Placental pericyte (primary cell): ENCODE results near the gene MCAM. TPM values are rescaled to one million over a fixed set of nuclear protein-coding genes. Genes with fewer than 3 reads are reported as not detected.

Experiments used
- small RNA-seq: library from RNA; depleted of rRNA; stranded (forward); fragments of <200 nt; gene quantifications from one replicate; pipeline ENCODE3, GENCODE V24; 2012; ENCODE audit warnings: low replicate concordance
- total RNA-seq: library from RNA; depleted of rRNA; stranded (reverse); fragments of >200 nt; gene quantifications from 2 replicates; pipeline ENCODE4 v1.2.3, GENCODE V29; 2012

The MCAM gene, protein sequence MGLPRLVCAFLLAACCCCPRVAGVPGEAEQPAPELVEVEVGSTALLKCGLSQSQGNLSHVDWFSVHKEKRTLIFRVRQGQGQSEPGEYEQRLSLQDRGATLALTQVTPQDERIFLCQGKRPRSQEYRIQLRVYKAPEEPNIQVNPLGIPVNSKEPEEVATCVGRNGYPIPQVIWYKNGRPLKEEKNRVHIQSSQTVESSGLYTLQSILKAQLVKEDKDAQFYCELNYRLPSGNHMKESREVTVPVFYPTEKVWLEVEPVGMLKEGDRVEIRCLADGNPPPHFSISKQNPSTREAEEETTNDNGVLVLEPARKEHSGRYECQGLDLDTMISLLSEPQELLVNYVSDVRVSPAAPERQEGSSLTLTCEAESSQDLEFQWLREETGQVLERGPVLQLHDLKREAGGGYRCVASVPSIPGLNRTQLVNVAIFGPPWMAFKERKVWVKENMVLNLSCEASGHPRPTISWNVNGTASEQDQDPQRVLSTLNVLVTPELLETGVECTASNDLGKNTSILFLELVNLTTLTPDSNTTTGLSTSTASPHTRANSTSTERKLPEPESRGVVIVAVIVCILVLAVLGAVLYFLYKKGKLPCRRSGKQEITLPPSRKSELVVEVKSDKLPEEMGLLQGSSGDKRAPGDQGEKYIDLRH
- 127 and 168 TPM in 2 replicates for total RNA-seq

DNA sequence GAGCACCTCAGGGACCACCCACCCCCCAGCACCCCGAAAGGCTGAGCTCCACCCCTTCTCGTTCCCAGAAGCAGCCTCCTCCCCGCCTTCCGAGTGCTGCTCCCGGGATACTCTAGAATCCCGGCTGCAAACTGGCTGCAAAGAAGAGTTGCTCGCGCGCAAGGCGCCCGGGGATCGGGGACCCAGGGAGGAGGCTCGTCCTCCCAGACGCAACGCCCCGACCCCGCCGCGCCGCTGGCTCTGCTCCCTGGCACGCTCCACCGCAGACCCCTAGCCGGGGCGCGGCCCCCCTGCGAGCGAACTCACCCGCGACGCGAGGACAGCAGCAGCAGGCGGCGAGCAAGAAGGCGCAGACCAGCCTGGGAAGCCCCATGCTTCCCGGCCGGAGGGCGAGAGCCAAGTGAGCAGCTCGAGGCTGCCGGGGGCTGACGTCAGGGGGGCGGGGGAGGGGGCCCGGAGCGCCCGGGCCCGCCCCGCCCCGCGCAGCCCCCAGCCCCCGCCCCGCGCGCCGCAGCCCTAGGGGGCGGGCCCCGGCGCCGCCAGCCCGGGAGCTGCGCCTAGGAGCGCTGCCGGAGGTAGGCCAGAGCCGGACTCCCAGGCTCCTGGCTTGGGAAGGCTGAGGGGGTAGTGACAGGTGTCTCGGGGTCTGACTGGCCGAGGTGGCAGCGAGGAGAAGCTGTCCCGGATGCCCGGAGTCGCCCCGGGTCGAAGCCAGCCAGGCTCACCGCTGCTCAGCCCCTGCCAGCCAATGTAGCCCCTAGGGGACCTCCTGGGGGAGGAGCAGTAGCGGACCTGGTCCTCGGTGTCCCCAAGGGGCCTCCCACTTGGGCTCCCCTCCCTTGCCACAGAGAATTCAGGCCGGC lies at the start of gene MCAM:
TSS of gene MCAM (minus strand) at position 402 of the 863 bp plus-strand sequence. CDS start at position 373, 29 bp downstream.

DNA sequence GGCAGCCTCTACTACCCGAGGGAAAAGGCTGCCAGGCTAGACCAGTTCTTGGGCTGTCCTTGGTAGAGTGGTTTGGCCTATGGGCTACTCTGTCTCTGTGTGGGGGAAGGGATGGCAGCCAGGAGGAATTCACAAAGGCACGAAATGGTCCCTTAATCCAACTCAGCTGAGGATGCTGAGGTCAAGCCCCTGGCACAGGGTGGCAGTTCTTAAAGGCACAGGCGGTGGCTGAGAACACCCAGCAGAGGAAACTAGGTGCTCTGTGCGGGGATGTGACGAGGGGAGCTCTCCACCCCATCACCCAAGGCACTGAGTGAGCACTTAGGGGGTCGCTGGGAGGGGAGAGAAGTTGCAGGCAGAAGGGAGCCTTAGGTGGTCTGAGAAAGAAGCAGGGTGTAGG lies 29.7 kb upstream of the MCAM start, which contains the start of gene MFRP:
TSS of gene MFRP (minus strand) at position 101 of the 400 bp plus-strand sequence. CDS start 192 bp downstream, outside the sequence.

DNA sequence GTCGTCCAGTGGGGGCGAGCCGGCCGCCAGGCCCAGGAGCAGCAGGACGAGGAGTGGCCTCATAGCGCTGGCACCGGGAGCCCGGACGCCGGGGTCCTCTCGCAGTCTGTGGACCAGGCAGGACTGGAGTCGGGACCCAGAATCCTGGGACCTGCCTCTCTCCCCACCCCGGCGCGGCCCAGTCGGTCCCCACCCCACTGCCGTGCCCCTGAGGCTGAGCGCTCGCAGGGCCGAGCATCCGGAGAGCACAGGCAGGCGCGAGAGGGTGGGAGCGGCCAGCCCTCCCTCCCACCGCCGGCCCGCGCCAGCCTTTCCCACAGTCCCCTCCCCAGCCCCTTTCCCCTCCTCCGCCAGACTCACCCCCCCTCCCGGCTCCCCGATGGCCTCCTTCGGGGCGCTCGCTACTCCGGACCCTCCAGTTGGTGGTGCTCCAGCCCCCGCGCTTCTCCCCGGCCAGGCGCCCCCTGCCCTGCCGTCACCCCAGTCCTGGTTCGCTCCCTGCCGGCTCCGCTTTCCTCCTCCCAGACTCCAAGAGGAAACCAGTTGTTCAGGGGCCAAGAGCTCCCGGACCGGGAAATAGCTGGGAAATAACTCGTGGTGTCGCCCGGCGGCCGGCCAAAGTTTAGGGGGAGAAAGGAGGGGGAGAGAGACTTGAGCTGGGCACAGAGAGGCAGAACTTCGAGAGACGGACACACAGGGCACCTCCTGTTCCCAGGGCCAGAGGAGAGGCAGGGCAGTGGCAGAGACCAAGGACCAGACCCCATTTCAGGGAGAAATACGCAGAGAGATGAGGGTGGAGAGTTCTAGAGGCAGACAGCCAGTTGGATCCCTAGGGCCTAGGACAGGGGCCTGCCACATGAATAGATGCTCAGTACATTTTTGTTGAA lies 23.6 kb upstream of the MCAM start, which contains the start of gene C1QTNF5:
TSS of gene C1QTNF5 (minus strand) at position 549 of the 887 bp plus-strand sequence. CDS start at position 63, 486 bp downstream.

DNA sequence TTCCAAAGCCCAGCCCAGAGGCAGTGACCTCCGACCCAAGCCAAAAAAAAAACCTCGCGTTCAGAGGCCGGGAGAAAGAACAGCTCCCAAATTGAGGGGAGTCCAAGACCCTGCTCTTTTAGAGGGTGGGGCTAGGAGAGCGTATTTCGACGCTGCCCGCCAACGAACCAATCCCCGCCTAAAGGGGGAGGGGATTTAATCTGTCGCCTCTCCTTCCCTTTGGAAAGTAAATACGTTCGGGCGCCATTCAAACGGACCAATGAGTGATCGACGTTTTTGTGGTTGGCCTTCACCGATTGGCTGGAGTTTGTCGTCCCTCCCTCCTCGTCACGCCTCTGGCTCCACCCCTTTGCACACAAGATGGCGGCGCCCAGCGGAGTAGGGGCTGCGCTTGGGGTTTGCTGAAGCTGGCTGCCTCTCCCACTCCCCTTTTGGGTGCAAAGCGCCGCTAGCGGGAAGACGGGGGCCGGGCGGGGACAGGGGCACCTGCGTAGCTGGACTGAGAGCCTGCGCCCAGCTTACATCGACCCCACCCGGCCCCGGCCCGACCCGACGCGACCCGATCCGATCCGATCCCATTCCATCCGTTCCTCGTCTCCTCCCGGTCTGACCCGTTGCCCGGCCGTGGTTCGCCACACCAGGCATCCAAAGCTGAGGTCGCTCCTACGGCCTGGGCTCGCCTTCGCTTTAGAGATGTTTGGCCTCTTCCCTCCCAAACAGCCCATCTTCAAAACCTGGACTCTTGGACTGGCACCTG lies 17.4 kb upstream of the MCAM start, which contains the start of gene RNF26:
TSS of gene RNF26 (plus strand) at position 354 of the 757 bp plus-strand sequence. CDS start 596 bp downstream, outside the sequence.

Small RNAs within 50 kb of the gene (small RNA-seq; reads per million reads assigned to genes)
- not detected for gene RF01225
- gene RNU6-262P = not detected

Other genes with a start within 250 kb of the MCAM start
- 32.1 and 45.1 TPM in 2 replicates for gene VPS11, start 249.3 kb downstream of the MCAM start, total RNA-seq
- 8.5 and 14.5 TPM in 2 replicates for gene HMBS, start 232.2 kb downstream of the MCAM start, total RNA-seq
- 34.6 and 37.8 TPM in 2 replicates for gene DPAGT1, start 215.3 kb downstream of the MCAM start, total RNA-seq
- gene C2CD2L, start 209.8 kb downstream of the MCAM start, total RNA-seq = 10.3 and 11.8 TPM in 2 replicates
- 22.8 and 23.2 TPM in 2 replicates for gene HINFP, start 195.6 kb downstream of the MCAM start, total RNA-seq
- 0.66 TPM in 1 of 2 replicates, not detected in the other for gene ABCG4, start 168.1 kb downstream of the MCAM start, total RNA-seq
- gene NLRX1, start 148.4 kb downstream of the MCAM start, total RNA-seq = 13.1 and 16.5 TPM in 2 replicates
- not detected in 2 replicates for gene NHERF4, start 131.7 kb downstream of the MCAM start, total RNA-seq
- gene CBL, start 110.8 kb downstream of the MCAM start, total RNA-seq = 12.7 and 30.2 TPM in 2 replicates
- gene RNF26, start 17.4 kb upstream of the MCAM start, total RNA-seq = 9.7 and 13.1 TPM in 2 replicates
- gene C1QTNF5, start 23.8 kb upstream of the MCAM start, total RNA-seq = 0.86 and 6.8 TPM in 2 replicates
- not detected in 2 replicates for gene MFRP, start 29.6 kb upstream of the MCAM start, total RNA-seq
- gene USP2, start 64.6 kb upstream of the MCAM start, total RNA-seq = not detected in 2 replicates
- 104 and 200 TPM in 2 replicates for gene THY1, start 106.0 kb upstream of the MCAM start, total RNA-seq